ACC112 (cell line): ENCODE results near the gene CACNA1A.

ENCODE experiments used
- H2AFZ ChIP-seq: fragments of 200-600 bp; sonication (generic); one replicate; pipeline ENCODE4 v1.6.0; 2017; ENCODE audit warnings: antibody characterized with exemption, low read length; ENCODE audit not compliant: unreplicated experiment
- H3K27ac ChIP-seq: fragments of 200-600 bp; sonication (generic); 2 replicates; pipeline ENCODE4 v1.5.1; 2014; ENCODE audit warnings: low read depth, mild to moderate bottlenecking, antibody characterized with exemption, low read length, moderate library complexity
- H3K27me3 ChIP-seq: fragments of 200-600 bp; sonication (generic); 2 replicates; pipeline ENCODE4 v1.6.1; 2014; ENCODE audit warnings: mild to moderate bottlenecking, antibody characterized with exemption, low read length, moderate library complexity, mixed read lengths; ENCODE audit not compliant: insufficient read depth
- H3K36me3 ChIP-seq: fragments of 200-600 bp; sonication (generic); 2 replicates; pipeline ENCODE4 v1.6.1; 2016; ENCODE audit warnings: mild to moderate bottlenecking, antibody characterized with exemption, low read length, moderate library complexity, mixed read lengths; ENCODE audit not compliant: insufficient read depth
- H3K4me1 ChIP-seq: fragments of 200-600 bp; sonication (generic); one replicate; pipeline ENCODE4 v1.6.1; 2016; ENCODE audit warnings: low read length, mixed read lengths; ENCODE audit not compliant: insufficient read depth, unreplicated experiment, control insufficient read depth
- H3K4me3 ChIP-seq: fragments of 200-600 bp; sonication (generic); 2 replicates; pipeline ENCODE4 v1.5.1; 2014; ENCODE audit warnings: mild to moderate bottlenecking, low read depth, low read length
- H3K79me2 ChIP-seq: fragments of 200-600 bp; sonication (generic); one replicate; pipeline ENCODE4 v1.6.0; 2016; ENCODE audit warnings: low read length; ENCODE audit not compliant: control insufficient read depth, unreplicated experiment, insufficient read depth

CACNA1A gene

DNA sequence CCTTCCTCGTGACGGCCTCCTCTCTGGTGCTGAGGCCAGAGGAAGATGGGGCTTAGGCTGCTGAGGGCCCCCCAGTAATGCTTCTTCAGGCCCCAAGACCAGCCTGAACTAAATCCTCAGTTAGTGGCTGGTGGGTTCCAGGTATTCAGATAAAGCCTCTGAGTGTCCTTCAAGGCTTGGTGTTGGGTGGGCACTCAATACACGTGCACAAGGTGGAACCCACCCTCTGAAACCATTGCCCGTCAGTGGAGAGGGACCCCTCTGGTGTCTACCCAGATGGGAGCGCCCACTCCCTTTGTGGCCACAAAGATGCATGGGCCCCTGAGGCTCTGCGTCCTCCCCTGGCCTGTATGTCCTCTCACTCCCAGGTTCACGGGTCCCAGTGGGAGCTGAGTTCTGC, 277.0 kb downstream of the CACNA1A start:
- no peak overlapping the region for H3K4me3 ChIP-seq
- H3K79me2 ChIP-seq, result no peaks in the 10 kb centered on the region
- no peak overlapping the region for H2AFZ ChIP-seq
- H3K27me3 ChIP-seq, result peaks cover 6% of the 10 kb centered on the region; the same call in 1 of the 2 replicates
- H3K4me1 ChIP-seq, result no peaks in the 10 kb centered on the region
- H3K27ac ChIP-seq, result no peak overlapping the region
- H3K36me3 ChIP-seq, result no peaks in the 10 kb centered on the region

DNA sequence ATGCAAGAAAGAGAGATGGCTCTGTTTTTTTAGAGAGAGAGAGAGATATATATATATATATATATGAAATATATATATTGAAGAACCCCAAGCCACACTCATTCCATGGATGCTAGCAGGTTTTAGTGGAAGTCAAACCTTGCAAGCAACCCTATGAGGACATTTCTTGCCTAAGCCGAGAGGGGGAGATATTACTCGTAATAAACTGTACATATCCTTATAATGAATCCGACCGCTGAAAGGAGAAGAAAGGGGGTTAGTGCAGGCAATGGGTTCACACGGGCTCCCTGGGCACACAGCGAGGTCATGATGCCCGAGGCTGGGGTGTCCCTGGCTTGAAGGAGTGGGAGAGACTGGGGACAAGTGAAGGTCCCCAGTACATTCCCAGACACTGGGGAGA, 277.7 kb downstream of the CACNA1A start:
- no peak overlapping the region for H2AFZ ChIP-seq
- H3K4me1 ChIP-seq, result no peaks in the 10 kb centered on the region
- no peaks in the 10 kb centered on the region for H3K79me2 ChIP-seq
- H3K4me3 ChIP-seq, result no peak overlapping the region
- H3K27me3 ChIP-seq, result peaks cover 6% of the 10 kb centered on the region; the same call in 1 of the 2 replicates
- no peaks in the 10 kb centered on the region for H3K36me3 ChIP-seq
- no peak overlapping the region for H3K27ac ChIP-seq

DNA sequence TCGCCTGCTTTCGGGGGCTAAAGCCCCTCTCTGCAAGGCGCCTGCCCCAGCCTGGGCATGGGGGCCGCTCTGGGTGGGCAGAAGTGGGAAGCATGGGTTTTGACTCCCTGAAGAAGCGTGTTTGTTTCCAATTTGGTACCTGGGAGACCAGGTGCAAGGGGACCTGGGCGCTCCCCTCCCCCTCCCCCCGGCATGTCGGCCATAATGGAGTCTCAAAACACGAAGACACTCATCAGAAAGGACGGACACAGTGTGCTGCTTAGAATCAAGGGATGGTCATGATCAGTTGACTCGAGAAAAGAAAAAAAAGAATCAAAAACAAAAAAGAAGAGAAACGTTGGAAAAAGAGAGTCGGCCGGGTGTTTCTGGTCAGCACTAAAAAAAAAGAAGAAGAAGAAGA, 279.3 kb downstream of the CACNA1A start:
- Histone ChIP-seq H3K27me3 (peaks cover 6% of the 10 kb centered on the region; the same call in 1 of the 2 replicates), H3K27ac (no peak overlapping the region), H3K4me3 (no peak overlapping the region), H2AFZ (no peak overlapping the region), H3K79me2 (no peaks in the 10 kb centered on the region), H3K4me1 (no peaks in the 10 kb centered on the region), H3K36me3 (no peaks in the 10 kb centered on the region)

DNA sequence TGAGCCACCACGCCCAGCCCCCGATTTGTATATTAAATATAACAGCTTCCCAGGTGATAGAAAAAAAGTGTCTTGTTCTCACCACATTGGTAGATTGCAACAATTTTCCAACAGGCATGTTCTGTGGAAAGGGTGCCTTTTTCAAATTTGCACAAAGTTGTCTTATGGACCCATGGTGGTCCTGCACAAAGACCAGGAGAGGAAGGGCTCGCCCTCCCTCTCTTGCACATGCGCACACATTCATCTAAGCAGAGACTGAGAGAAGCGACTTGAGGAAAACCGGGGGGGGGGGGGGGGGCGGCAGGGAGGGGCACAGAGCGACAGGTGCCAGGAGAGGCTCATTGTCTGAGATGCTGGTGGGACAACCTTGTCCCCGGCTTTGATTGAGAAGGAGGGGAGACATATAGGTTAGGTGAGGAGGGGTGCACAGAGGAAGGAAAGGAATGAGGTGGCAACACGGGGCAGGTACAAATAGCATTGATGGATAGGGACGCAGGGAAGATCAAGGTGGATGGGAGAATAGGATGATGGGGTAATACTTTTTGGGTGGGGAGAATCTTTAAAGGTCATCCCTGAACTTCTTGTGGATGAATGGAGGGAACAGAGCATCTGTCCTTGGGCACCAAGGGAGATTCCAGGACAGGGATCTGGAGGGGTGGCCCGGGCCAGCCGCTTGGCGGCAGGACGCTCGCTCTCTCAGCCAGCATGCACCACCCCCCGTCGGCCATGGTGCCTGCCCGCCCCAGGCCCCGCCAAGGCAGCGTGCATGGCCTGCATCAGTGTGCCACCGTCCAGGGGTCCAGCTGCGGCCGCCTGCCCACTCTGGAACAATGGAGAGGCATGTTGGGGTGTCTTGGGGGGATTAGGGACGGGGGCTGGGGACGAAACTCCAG, 280.1 kb downstream of the CACNA1A start:
- Histone ChIP-seq H3K79me2 (no peaks in the 10 kb centered on the region), H2AFZ (no peak overlapping the region), H3K27me3 (peaks cover 6% of the 10 kb centered on the region; the same call in 1 of the 2 replicates), H3K4me1 (no peaks in the 10 kb centered on the region), H3K4me3 (no peak overlapping the region), H3K36me3 (no peaks in the 10 kb centered on the region), H3K27ac (no peak overlapping the region)

DNA sequence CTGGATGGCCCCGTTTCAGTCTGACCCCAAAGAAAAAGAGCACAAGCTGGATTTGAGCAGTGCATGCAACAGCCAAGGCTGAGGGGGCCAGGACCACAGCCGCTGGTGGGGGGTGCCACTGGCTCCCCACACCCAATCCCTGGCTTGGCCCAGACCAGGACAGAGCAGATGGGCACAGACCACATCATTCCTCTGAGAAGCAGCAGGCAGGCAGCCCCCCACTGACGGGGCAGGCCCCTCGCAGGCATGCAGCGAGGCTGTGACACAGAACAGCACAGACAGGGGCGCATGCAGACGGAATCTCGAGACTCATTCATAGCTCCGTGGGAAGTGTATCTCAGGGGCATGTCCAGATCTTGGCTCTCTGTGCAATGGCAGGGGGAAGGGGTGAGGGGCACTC, 281.2 kb downstream of the CACNA1A start:
- Histone ChIP-seq H2AFZ (no peak overlapping the region), H3K27ac (no peak overlapping the region), H3K79me2 (no peaks in the 10 kb centered on the region), H3K4me3 (no peak overlapping the region), H3K36me3 (no peaks in the 10 kb centered on the region), H3K27me3 (peaks cover 6% of the 10 kb centered on the region; the same call in 1 of the 2 replicates), H3K4me1 (no peaks in the 10 kb centered on the region)

DNA sequence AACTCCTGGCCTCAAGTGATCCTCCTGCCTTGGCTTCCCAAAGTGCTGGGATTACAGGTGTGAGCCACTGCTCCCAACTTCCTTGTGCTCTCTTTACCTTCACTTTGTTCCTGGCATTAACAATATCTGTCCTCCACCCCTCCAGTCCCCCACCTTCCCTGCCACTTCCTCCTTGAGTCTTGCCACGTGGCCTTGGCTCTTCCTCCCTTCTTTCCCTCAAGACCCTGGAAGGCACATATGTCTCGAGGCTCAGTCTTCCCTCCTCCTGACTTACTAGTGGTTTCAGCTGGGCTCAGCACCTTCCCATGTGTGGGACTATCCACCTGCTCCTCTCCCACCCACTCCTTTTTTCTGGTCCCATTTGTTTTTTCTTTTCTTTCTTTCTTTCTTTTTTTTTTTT, 285.4 kb downstream of the CACNA1A start:
- Histone ChIP-seq H3K27me3 (peaks cover 6% of the 10 kb centered on the region; the same call in 1 of the 2 replicates), H3K4me3 (no peak overlapping the region), H2AFZ (no peak overlapping the region), H3K79me2 (no peaks in the 10 kb centered on the region), H3K36me3 (no peaks in the 10 kb centered on the region), H3K27ac (no peak overlapping the region), H3K4me1 (no peaks in the 10 kb centered on the region)

DNA sequence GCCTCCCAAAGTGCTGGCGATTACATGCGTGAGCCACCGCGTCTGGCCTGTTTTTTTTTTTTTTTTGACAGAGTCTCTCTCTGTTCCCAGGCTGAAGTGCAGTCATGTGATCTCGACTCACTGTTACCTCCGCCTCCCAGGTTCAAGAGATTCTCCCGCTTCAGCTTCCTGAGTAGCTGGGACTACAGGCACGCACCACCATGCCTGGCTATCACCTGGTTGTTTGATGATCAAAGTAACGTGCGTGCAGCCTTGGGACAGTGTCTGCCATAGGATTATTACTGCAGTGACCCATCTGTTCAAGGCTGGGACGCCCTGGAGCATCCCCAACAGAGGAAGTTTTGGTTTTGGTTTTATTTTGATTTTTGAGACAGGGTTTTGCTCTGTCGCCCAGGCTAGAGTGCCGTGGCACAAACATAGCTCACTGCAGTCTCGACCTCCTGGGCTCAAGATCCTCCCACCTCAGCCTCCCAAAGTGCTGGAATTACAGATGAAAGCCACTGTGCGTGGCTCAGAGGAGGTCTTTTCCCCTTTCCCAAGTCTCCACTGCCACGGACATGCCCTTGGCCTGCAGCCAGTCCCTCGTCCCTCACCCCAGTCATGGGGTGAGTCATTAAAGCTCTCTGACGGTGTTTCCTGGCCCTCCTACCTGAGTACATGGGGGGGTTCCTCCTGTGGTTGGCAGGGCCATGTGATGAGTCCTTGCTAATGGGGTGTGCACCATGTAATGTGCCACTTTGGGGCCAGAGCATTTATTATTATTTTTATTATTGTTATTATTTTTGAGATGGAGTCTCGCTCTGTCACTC, 290.5 kb downstream of the CACNA1A start:
- no peaks in the 10 kb centered on the region for H3K27me3 ChIP-seq
- H3K79me2 ChIP-seq, result no peaks in the 10 kb centered on the region
- H3K4me1 ChIP-seq, result no peaks in the 10 kb centered on the region
- no peak overlapping the region for H3K27ac ChIP-seq
- H3K36me3 ChIP-seq, result no peaks in the 10 kb centered on the region
- H3K4me3 ChIP-seq, result no peak overlapping the region
- H2AFZ ChIP-seq, result no peak overlapping the region

DNA sequence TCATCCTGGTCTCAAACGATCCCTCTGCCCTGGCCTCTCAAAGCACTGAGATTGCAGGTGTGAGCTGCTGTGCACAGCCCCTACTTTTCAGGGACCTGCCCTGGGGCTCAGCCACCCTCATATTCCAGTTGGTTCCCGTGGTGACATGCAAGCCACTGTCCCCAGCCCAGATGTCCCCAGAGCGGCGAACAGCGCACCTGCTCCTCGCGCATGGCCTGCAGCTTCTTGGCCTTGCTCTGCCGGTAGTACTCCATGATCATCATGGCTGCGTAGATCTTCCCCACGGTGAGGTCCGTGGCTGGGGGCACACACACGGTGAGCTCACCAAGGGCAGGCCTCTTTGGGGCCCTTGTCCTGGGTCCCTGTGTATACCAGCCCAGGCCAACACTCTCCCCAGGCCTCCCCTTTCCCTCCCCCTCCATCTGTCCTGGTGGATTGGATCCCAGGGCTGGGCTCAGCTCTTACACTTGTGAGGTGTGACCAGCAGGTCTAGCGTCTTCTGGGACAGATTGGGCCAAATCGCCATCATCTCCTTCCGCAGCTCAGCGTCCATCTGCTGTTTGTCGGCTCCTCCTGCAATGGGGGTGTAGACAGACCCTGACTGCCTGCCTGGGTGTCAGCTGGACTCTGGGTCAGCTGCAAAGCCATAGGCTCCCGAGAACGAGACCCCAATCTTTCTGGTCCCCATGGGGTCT, 292.1 kb downstream of the CACNA1A start:
- no peaks in the 10 kb centered on the region for H3K79me2 ChIP-seq
- H3K4me3 ChIP-seq, result no peak overlapping the region
- no peak overlapping the region for H2AFZ ChIP-seq
- no peak overlapping the region for H3K27ac ChIP-seq
- peaks cover 3% of the 10 kb centered on the region for H3K4me1 ChIP-seq
- H3K36me3 ChIP-seq, result no peaks in the 10 kb centered on the region
- no peaks in the 10 kb centered on the region for H3K27me3 ChIP-seq

DNA sequence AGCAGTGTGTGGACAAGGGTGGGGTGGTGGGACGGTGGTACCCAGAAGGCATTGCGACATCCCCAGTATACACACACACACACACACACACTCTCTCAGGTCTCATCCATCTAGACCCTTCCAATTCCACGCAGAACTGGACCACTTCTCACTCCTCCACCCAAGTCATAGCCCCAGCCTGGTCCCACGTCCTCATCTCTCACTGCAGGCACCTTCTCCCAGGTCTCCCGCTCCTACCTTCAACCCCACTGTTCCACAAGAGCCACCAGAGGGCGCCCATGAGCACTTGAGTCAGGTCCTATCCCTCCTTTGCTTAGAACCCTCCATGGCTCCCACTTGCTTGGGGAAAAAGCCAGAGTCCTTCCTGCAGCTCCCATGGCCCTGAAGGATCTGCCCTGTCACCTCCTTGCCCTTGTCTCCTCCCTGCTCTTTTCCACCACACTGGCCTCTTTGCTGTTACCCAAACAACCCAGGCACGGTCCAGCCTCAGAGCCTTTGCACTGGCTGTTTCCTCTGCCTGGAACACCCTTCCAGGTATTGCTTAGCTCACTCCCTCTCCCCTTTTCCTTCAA, 293.4 kb downstream of the CACNA1A start:
- no peak overlapping the region for H3K4me3 ChIP-seq
- H3K4me1 ChIP-seq, result peaks cover 3% of the 10 kb centered on the region
- no peak overlapping the region for H2AFZ ChIP-seq
- no peak overlapping the region for H3K27ac ChIP-seq
- no peaks in the 10 kb centered on the region for H3K79me2 ChIP-seq
- H3K27me3 ChIP-seq, result no peaks in the 10 kb centered on the region
- H3K36me3 ChIP-seq, result no peaks in the 10 kb centered on the region
